Prostate gland (tissue), 2 donors: Measurements from ENCODE around the gene PHEX. TPM values are rescaled to one million over a fixed set of nuclear protein-coding genes. Genes with fewer than 3 reads are reported as not detected.

ENCODE experiments used
- DNase-seq: peaks from one replicate; pipeline ENCODE4 v3.0.0-alpha.2; 2019; ENCODE audit warnings: low spot score
- H3K27ac ChIP-seq, 2 donors: fragments of 200-600 bp; sonication (generic); 2 replicates each; pipeline ENCODE4 v1.5.1; 2017 to 2019
- H3K27me3 ChIP-seq: fragments of 200-600 bp; sonication (generic); replicated peaks from 2 replicates; pipeline ENCODE4 v1.5.1; 2019; ENCODE audit not compliant: insufficient read depth
- H3K36me3 ChIP-seq, 2 donors: fragments of 200-600 bp; sonication (generic); 1 replicate in 1 of 2; 2 replicates in 1 of 2; pipeline versions ENCODE4 v1.5.1 to v1.8.1; 2017 to 2019
- H3K4me1 ChIP-seq: fragments of 200-600 bp; sonication (generic); replicated peaks from 2 replicates; pipeline ENCODE4 v1.5.1; 2019
- H3K4me3 ChIP-seq, 2 donors: fragments of 200-600 bp; sonication (generic); 2 replicates each; pipeline ENCODE4 v1.5.1; 2017 to 2019
- H3K9me3 ChIP-seq: fragments of 200-600 bp; sonication (generic); 2 replicates; pipeline ENCODE4 v1.5.1; 2017
- POLR2A ChIP-seq: fragments of 450-650 bp; IDR thresholded peaks from one replicate; pipeline ENCODE4 v1.6.1; 2016; ENCODE audit warnings: antibody characterized with exemption, mild to moderate bottlenecking
- POLR2AphosphoS5 ChIP-seq: sonication (generic); formaldehyde crosslinking; IDR thresholded peaks from one replicate; pipeline ENCODE4 v1.6.1; 2017; ENCODE audit warnings: antibody characterized with exemption
- WGBS: methylation state at CpG from one replicate; pipeline ENCODE4 v1.1.5; 2018; 5-methylcytosine and 5-hydroxymethylcytosine counted together
- intact Hi-C: fragments of 100-400 bp; cut with DNase I; formaldehyde crosslinking; loops from one replicate; pipeline ENCODE4 v1.14.2; 2022
- total RNA-seq, 2 donors: library from RNA; depleted of rRNA; stranded (reverse); fragments of >200 nt; gene quantifications; one replicate each; pipeline ENCODE4 v1.1.0, GENCODE V29; 2016
- TF ChIP-seq, protein P1 (sequence below), 4 experiments: fragments of 200-600 bp in 2 of 4; fragments of 450-650 bp in 2 of 4; sonication (generic) in 2 of 4; IDR thresholded peaks; 1 replicate in 3 of 4; 2 replicates in 1 of 4; pipeline ENCODE4 v1.5.1; 2016 to 2019; ENCODE audit warnings: antibody characterized with exemption in 4 of 4, mild to moderate bottlenecking in 2 of 4, moderate library complexity in 2 of 4

Gene PHEX
- total RNA-seq, 2 donors from 2014 or later: 0.34 to 0.82 TPM

DNA sequence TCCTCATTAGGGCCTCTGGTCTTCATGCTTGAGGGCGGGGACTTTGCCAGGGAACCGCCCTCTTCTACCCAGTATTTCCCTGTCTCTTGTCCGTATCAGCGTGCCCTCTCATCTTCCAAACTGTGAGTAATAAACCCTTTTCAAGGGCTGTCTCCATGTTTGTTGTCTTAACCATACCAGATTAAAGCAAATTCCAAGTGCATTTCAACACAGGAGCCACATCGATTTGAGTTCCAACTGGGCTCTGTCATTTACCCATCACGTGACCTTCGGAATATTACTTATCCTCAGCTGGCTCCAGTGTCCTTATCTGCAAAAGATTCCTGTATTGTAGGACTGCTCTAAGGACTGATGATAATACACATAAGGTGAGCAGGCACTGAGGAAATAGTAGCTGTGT, 6.4 kb upstream of the PHEX start:
- TF ChIP-seq POLR2AphosphoS5: no peak
- no peak for TF ChIP-seq POLR2A
- TF ChIP-seq, protein P1, sequence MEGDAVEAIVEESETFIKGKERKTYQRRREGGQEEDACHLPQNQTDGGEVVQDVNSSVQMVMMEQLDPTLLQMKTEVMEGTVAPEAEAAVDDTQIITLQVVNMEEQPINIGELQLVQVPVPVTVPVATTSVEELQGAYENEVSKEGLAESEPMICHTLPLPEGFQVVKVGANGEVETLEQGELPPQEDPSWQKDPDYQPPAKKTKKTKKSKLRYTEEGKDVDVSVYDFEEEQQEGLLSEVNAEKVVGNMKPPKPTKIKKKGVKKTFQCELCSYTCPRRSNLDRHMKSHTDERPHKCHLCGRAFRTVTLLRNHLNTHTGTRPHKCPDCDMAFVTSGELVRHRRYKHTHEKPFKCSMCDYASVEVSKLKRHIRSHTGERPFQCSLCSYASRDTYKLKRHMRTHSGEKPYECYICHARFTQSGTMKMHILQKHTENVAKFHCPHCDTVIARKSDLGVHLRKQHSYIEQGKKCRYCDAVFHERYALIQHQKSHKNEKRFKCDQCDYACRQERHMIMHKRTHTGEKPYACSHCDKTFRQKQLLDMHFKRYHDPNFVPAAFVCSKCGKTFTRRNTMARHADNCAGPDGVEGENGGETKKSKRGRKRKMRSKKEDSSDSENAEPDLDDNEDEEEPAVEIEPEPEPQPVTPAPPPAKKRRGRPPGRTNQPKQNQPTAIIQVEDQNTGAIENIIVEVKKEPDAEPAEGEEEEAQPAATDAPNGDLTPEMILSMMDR (IDR thresholded peaks at IDR 0.05): no peak
- no peaks in the 10 kb centered on the region for H3K27me3 ChIP-seq
- H3K9me3 ChIP-seq: no peaks in the 10 kb centered on the region
- H3K27ac ChIP-seq: no peak overlapping the region
- no peaks in the 10 kb centered on the region for H3K4me1 ChIP-seq
- 95% methylated on average over 7 of the region's 7 CpGs for WGBS
- no peak overlapping the region for H3K4me3 ChIP-seq
- no peaks in the 10 kb centered on the region for H3K36me3 ChIP-seq
- no peak for DNase-seq
- intact Hi-C loops: no loop called here

DNA sequence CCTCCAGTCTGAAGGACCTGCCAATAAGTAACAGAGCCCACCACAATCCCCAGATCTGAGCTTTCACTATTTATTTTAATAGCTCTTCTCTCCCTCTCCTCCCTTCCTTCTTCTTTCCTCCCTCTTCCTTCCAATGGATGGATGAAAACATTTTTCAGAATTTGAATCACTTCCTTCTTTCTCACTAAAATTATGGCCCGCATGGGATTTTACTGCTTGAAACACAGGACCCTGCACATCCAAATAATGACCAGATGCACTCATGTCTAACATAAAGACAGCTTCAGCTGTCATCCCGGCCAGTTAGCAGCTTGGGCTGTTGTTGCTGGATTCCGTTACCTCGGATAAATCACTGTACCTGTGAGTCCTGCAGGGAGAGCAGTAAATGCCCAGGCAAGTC, 5.4 kb upstream of the PHEX start:
- H3K27me3 ChIP-seq: no peaks in the 10 kb centered on the region
- no peak for DNase-seq
- no peaks in the 10 kb centered on the region for H3K4me1 ChIP-seq
- H3K36me3 ChIP-seq: no peaks in the 10 kb centered on the region
- 91% methylated on average over 4 of the region's 4 CpGs for WGBS
- H3K27ac ChIP-seq: no peak overlapping the region
- TF ChIP-seq, protein P1 (IDR thresholded peaks at IDR 0.05): no peak
- TF ChIP-seq POLR2A: no peak
- TF ChIP-seq POLR2AphosphoS5: no peak
- no peak overlapping the region for H3K4me3 ChIP-seq
- H3K9me3 ChIP-seq: no peaks in the 10 kb centered on the region
- intact Hi-C loops: no loop called here

DNA sequence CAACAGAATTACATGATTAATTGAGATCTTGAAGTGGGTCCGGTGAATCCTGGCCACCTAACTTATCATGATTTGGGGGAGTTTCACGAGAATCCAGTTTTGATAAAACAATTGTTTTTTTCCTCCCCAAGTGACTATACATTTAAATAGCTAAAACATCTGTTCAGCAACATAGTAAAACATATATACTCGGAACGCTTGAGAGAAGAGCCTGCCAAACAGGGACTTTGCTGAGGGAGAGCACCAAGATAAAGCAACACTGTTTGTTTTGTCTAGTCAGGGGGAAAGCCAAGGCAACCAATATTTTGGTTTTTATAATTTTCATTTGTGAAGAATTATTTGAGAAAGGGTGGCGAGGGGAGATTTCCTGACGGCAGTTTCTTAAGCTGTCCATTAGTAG, 381 bp downstream of the PHEX start:
- 64% methylated on average over 6 of the region's 6 CpGs for WGBS

DNA sequence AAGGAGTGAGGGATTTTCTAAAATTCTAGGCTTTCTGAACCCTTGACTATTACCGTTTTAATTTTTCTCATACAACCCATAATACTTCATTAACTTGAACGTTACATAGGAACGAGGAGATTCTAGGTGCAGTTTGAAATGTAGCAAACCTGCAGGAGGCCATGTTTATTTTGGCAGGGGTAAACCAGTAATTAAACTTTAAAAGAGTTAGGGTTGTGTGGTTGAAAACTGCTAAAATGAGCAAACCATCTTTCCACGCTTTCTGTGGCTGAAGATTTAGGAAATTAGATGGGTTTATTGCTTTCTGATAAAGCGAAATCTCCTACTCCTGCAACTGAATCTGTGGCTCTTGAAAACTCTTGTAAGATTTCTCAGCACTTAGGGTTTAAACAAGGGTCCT, 1.7 kb downstream of the PHEX start:
- H3K27me3 ChIP-seq: no peaks in the 10 kb centered on the region
- no peak overlapping the region for H3K27ac ChIP-seq
- no peaks in the 10 kb centered on the region for H3K9me3 ChIP-seq
- H3K4me3 ChIP-seq: no peak overlapping the region
- H3K4me1 ChIP-seq: no peaks in the 10 kb centered on the region
- H3K36me3 ChIP-seq: no peaks in the 10 kb centered on the region
- intact Hi-C loops: no loop called here
- no peak for DNase-seq
- 53% methylated on average over 5 of the region's 5 CpGs for WGBS
- no peak for TF ChIP-seq POLR2AphosphoS5
- TF ChIP-seq, protein P1 (IDR thresholded peaks at IDR 0.05): no peak
- TF ChIP-seq POLR2A: no peak

More for the DNA sequence above, 381 bp downstream of the PHEX start:
- TF ChIP-seq POLR2AphosphoS5: no peak
- TF ChIP-seq, protein P1 (IDR thresholded peaks at IDR 0.05): no peak
- no peak for TF ChIP-seq POLR2A
- no peak overlapping the region for H3K27ac ChIP-seq
- intact Hi-C loops: no loop called here
- H3K9me3 ChIP-seq: no peaks in the 10 kb centered on the region
- no peaks in the 10 kb centered on the region for H3K4me1 ChIP-seq
- H3K4me3 ChIP-seq: no peak overlapping the region
- H3K36me3 ChIP-seq: no peaks in the 10 kb centered on the region
- H3K27me3 ChIP-seq: no peaks in the 10 kb centered on the region
- DNase-seq: no peak

DNA sequence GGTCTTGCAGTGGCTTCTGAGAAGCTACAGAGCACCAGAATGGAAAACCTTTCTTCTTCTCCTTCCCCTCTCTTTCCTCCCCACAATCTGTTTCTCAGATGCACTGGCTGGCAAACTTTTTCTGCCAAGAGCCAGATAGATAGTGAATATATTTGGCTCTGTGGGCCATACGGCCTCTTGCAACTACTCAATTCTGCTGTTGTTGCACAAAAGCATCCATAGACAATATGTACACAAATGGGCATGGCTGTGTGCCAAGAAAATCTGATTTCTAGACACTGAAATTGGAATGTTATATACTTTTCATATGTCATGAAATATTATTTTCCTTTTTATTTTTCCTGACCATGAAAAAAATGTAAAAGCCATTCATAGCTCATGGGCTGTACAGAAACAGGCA, 3.1 kb downstream of the PHEX start:
- H3K4me1 ChIP-seq: no peaks in the 10 kb centered on the region
- no peak for DNase-seq
- H3K36me3 ChIP-seq: no peaks in the 10 kb centered on the region
- H3K27me3 ChIP-seq: no peaks in the 10 kb centered on the region
- H3K4me3 ChIP-seq: no peak overlapping the region
- TF ChIP-seq POLR2A (no peak), POLR2AphosphoS5 (no peak)
- TF ChIP-seq, protein P1 (IDR thresholded peaks at IDR 0.05): no peak
- no peak overlapping the region for H3K27ac ChIP-seq
- intact Hi-C loops: no loop called here
- no peaks in the 10 kb centered on the region for H3K9me3 ChIP-seq
- 89% methylated on average over 1 of the region's 1 CpG for whole genome bisulfite sequencing
